Stimulated activated naive CD8-positive, alpha-beta T cell treated with anti-CD3 and anti-CD28 coated beads, Interleukin-15, Interleukin-2, amounts not matched to agents 100 ng/mL and 50 ng/mL, for 24 hours (primary cell): ENCODE measurements around the gene ZYG11B.
"Not testable (repeated sequence)": the region's sequence is repeated elsewhere in the genome, so short reads cannot be mapped to it uniquely, and the experiment has no call there.

ENCODE experiments used
- H3K27ac Mint-ChIP-seq: one replicate; pipeline ENCODE4 v1.8.0; 2021; ENCODE audit warnings: mild to moderate bottlenecking, mixed read lengths
- H3K27me3 Mint-ChIP-seq: one replicate; pipeline ENCODE4 v1.8.0; 2021; ENCODE audit warnings: mixed read lengths
- H3K36me3 Mint-ChIP-seq: one replicate; pipeline ENCODE4 v1.8.0; 2021; ENCODE audit warnings: low read depth, mixed read lengths
- H3K4me1 Mint-ChIP-seq: one replicate; pipeline ENCODE4 v1.8.0; 2021; ENCODE audit warnings: low read depth, mixed read lengths
- H3K4me3 Mint-ChIP-seq: one replicate; pipeline ENCODE4 v1.8.0; 2021; ENCODE audit warnings: mild to moderate bottlenecking, mixed read lengths
- H3K9me3 Mint-ChIP-seq: one replicate; pipeline ENCODE4 v1.8.0; 2021; ENCODE audit warnings: mixed read lengths

Gene ZYG11B

GRCh38 chr1:52767596-52768280 lies 41.5 kb downstream of the ZYG11B start:
- Mint-ChIP-seq H3K4me3 (no peak overlapping the region), H3K4me1 (peaks cover 5% of the 10 kb centered on the region), H3K9me3 (no peaks in the 10 kb centered on the region), H3K27ac (no peak overlapping the region), H3K27me3 (no peaks in the 10 kb centered on the region), H3K36me3 (peaks cover 10% of the 10 kb centered on the region)

- H3K4me1 Mint-ChIP-seq: peaks cover 5% of the 10 kb centered on the region
- no peak overlapping the region for H3K4me3 Mint-ChIP-seq
- H3K9me3 Mint-ChIP-seq: no peaks in the 10 kb centered on the region
- peaks cover 17% of the 10 kb centered on the region for H3K36me3 Mint-ChIP-seq
- H3K27ac Mint-ChIP-seq: no peak overlapping the region
- H3K27me3 Mint-ChIP-seq: no peaks in the 10 kb centered on the region
These were observed 43.2 kb downstream of the ZYG11B start for GRCh38 chr1:52769346-52770033.

- H3K9me3 Mint-ChIP-seq: no peaks in the 10 kb centered on the region
- H3K27me3 Mint-ChIP-seq: no peaks in the 10 kb centered on the region
- peaks cover 24% of the 10 kb centered on the region for H3K36me3 Mint-ChIP-seq
- H3K4me1 Mint-ChIP-seq: peaks cover 3% of the 10 kb centered on the region
- H3K27ac Mint-ChIP-seq: no peak overlapping the region
- H3K4me3 Mint-ChIP-seq: no peak overlapping the region
These were observed 45.1 kb downstream of the ZYG11B start for GRCh38 chr1:52771384-52771783.

- H3K9me3 Mint-ChIP-seq: no peaks in the 10 kb centered on the region
- H3K4me3 Mint-ChIP-seq: no peak overlapping the region
- H3K27ac Mint-ChIP-seq: no peak overlapping the region
- no peaks in the 10 kb centered on the region for H3K27me3 Mint-ChIP-seq
- H3K4me1 Mint-ChIP-seq: no peaks in the 10 kb centered on the region
- peaks cover 15% of the 10 kb centered on the region for H3K36me3 Mint-ChIP-seq
These were observed 59.9 kb downstream of the ZYG11B start for GRCh38 chr1:52786148-52786547.

GRCh38 chr1:52790429-52790828 lies 64.2 kb downstream of the ZYG11B start:
- H3K4me1 Mint-ChIP-seq, H3K27me3 Mint-ChIP-seq, H3K4me3 Mint-ChIP-seq, H3K9me3 Mint-ChIP-seq, H3K27ac Mint-ChIP-seq: not testable (repeated sequence)
- peaks cover 15% of the 10 kb centered on the region for H3K36me3 Mint-ChIP-seq

- Mint-ChIP-seq H3K9me3 (no peaks in the 10 kb centered on the region), H3K4me1 (no peaks in the 10 kb centered on the region), H3K4me3 (no peak overlapping the region), H3K27me3 (no peaks in the 10 kb centered on the region), H3K36me3 (peaks cover 12% of the 10 kb centered on the region), H3K27ac (no peak overlapping the region)
These were observed 65.8 kb downstream of the ZYG11B start for GRCh38 chr1:52792036-52792435.

GRCh38 chr1:52793717-52794116 lies 67.5 kb downstream of the ZYG11B start:
- H3K36me3 Mint-ChIP-seq: peaks cover 12% of the 10 kb centered on the region
- not testable (repeated sequence) for H3K27me3 Mint-ChIP-seq, H3K27ac Mint-ChIP-seq, H3K4me1 Mint-ChIP-seq, H3K9me3 Mint-ChIP-seq, H3K4me3 Mint-ChIP-seq

GRCh38 chr1:52795464-52795863 lies 69.2 kb downstream of the ZYG11B start:
- Mint-ChIP-seq H3K9me3 (no peaks in the 10 kb centered on the region), H3K4me1 (no peaks in the 10 kb centered on the region), H3K36me3 (peaks cover 12% of the 10 kb centered on the region), H3K27me3 (no peaks in the 10 kb centered on the region), H3K27ac (no peak overlapping the region), H3K4me3 (no peak overlapping the region)

GRCh38 chr1:52798331-52798730 lies 72.1 kb downstream of the ZYG11B start:
- no peaks in the 10 kb centered on the region for H3K9me3 Mint-ChIP-seq
- peaks cover 5% of the 10 kb centered on the region for H3K36me3 Mint-ChIP-seq
- no peak overlapping the region for H3K27ac Mint-ChIP-seq
- H3K4me3 Mint-ChIP-seq: no peak overlapping the region
- H3K4me1 Mint-ChIP-seq: no peaks in the 10 kb centered on the region
- H3K27me3 Mint-ChIP-seq: no peaks in the 10 kb centered on the region

- H3K4me3 Mint-ChIP-seq: no peak overlapping the region
- H3K27me3 Mint-ChIP-seq: no peaks in the 10 kb centered on the region
- no peaks in the 10 kb centered on the region for H3K4me1 Mint-ChIP-seq
- no peak overlapping the region for H3K27ac Mint-ChIP-seq
- peaks cover 5% of the 10 kb centered on the region for H3K36me3 Mint-ChIP-seq
- no peaks in the 10 kb centered on the region for H3K9me3 Mint-ChIP-seq
These were observed 74.8 kb downstream of the ZYG11B start for GRCh38 chr1:52801011-52801410.

GRCh38 chr1:52804083-52804482 lies 77.8 kb downstream of the ZYG11B start:
- H3K27ac Mint-ChIP-seq, H3K4me3 Mint-ChIP-seq, H3K27me3 Mint-ChIP-seq, H3K9me3 Mint-ChIP-seq, H3K36me3 Mint-ChIP-seq, H3K4me1 Mint-ChIP-seq: not testable (repeated sequence)

GRCh38 chr1:52814465-52814864 lies 88.2 kb downstream of the ZYG11B start:
- H3K27me3 Mint-ChIP-seq: no peaks in the 10 kb centered on the region
- H3K4me1 Mint-ChIP-seq: no peaks in the 10 kb centered on the region
- H3K9me3 Mint-ChIP-seq: no peaks in the 10 kb centered on the region
- H3K27ac Mint-ChIP-seq: no peak overlapping the region
- peaks cover 24% of the 10 kb centered on the region for H3K36me3 Mint-ChIP-seq
- H3K4me3 Mint-ChIP-seq: no peak overlapping the region

GRCh38 chr1:52820830-52821229 lies 94.6 kb downstream of the ZYG11B start:
- not testable (repeated sequence) for H3K4me3 Mint-ChIP-seq, H3K4me1 Mint-ChIP-seq, H3K27me3 Mint-ChIP-seq, H3K9me3 Mint-ChIP-seq, H3K27ac Mint-ChIP-seq
- H3K36me3 Mint-ChIP-seq: peaks cover 21% of the 10 kb centered on the region

- no peaks in the 10 kb centered on the region for H3K4me1 Mint-ChIP-seq
- no peak overlapping the region for H3K27ac Mint-ChIP-seq
- H3K9me3 Mint-ChIP-seq: no peaks in the 10 kb centered on the region
- peaks cover 9% of the 10 kb centered on the region for H3K36me3 Mint-ChIP-seq
- no peaks in the 10 kb centered on the region for H3K27me3 Mint-ChIP-seq
- H3K4me3 Mint-ChIP-seq: no peak overlapping the region
These were observed 99.6 kb downstream of the ZYG11B start for GRCh38 chr1:52825868-52826267.

- H3K27me3 Mint-ChIP-seq: peaks cover 12% of the 10 kb centered on the region
- H3K4me1 Mint-ChIP-seq: no peaks in the 10 kb centered on the region
- no peak overlapping the region for H3K4me3 Mint-ChIP-seq
- no peaks in the 10 kb centered on the region for H3K9me3 Mint-ChIP-seq
- H3K36me3 Mint-ChIP-seq: no peaks in the 10 kb centered on the region
- H3K27ac Mint-ChIP-seq: no peak overlapping the region
These were observed 108.5 kb downstream of the ZYG11B start for GRCh38 chr1:52834798-52835197.

GRCh38 chr1:52836035-52836434 lies 109.8 kb downstream of the ZYG11B start:
- Mint-ChIP-seq H3K4me3 (no peak overlapping the region), H3K27ac (no peak overlapping the region), H3K27me3 (peaks cover 14% of the 10 kb centered on the region), H3K9me3 (no peaks in the 10 kb centered on the region), H3K36me3 (no peaks in the 10 kb centered on the region), H3K4me1 (no peaks in the 10 kb centered on the region)
